ENCODE results near the gene AMOTL1. TPM values are rescaled to one million over a fixed set of nuclear protein-coding genes. Genes with fewer than 3 reads are reported as not detected.

Gene AMOTL1
- total RNA-seq, 1 experiment from 2014 or later, result 32.6 TPM

DNA sequence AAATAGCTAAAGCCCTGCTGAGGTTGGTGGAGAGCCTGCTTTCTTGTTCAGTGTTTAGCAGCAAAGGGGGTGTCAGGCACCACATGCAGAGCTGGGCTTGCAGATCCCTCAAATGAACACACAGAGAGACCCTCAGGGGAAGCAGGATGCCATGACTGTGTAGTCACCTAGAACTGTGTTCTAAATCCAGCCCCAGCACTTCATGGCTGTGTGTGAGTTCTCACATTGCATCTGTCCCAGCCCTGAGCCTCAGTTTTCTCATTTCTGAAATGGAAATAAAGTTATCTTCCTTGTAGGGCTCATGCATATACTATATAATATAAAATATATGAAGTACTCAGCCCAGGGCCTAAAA, 158.1 kb downstream of the AMOTL1 start:
- CTCF ChIA-PET, result no interaction called here
- no peaks in the 10 kb centered on the region for H3K4me1 ChIP-seq (ENCODE audit: insufficient read depth, low read length)
- no peak for ATAC-seq

More for the DNA sequence above, 158.1 kb downstream of the AMOTL1 start:
- Histone ChIP-seq H3K9me3 (ENCODE audit: low read length) (no peaks in the 10 kb centered on the region), H3K27me3 (ENCODE audit: low read length) (no peaks in the 10 kb centered on the region), H3K27ac (ENCODE audit: low read length) (no peak overlapping the region), H3F3A (ENCODE audit: low read length, unreplicated experiment) (no peaks in the 10 kb centered on the region), H4K20me1 (ENCODE audit: low read length) (no peaks in the 10 kb centered on the region), H3K9me2 (replicated peaks; ENCODE audit: low read length) (no peaks in the 10 kb centered on the region), H3K36me3 (ENCODE audit: low read depth, low read length) (no peaks in the 10 kb centered on the region), H3K79me2 (ENCODE audit: low read length) (no peaks in the 10 kb centered on the region), H3K4me3 (ENCODE audit: low read length) (no peak overlapping the region), H3K4me2 (ENCODE audit: low read length) (no peak overlapping the region), H3K9ac (ENCODE audit: low read length) (no peak overlapping the region), H2AFZ (ENCODE audit: low read length) (no peak overlapping the region)
- no peak for DNase-seq
- no TSS peak for BruUV-seq (replicated peaks)
- TF ChIP-seq, protein P1, sequence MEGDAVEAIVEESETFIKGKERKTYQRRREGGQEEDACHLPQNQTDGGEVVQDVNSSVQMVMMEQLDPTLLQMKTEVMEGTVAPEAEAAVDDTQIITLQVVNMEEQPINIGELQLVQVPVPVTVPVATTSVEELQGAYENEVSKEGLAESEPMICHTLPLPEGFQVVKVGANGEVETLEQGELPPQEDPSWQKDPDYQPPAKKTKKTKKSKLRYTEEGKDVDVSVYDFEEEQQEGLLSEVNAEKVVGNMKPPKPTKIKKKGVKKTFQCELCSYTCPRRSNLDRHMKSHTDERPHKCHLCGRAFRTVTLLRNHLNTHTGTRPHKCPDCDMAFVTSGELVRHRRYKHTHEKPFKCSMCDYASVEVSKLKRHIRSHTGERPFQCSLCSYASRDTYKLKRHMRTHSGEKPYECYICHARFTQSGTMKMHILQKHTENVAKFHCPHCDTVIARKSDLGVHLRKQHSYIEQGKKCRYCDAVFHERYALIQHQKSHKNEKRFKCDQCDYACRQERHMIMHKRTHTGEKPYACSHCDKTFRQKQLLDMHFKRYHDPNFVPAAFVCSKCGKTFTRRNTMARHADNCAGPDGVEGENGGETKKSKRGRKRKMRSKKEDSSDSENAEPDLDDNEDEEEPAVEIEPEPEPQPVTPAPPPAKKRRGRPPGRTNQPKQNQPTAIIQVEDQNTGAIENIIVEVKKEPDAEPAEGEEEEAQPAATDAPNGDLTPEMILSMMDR (conservative IDR thresholded peaks at IDR 0.05; ENCODE audit: low read depth, low read length), result no peak
- TF ChIP-seq EZH2 (IDR thresholded peaks at IDR 0.05; ENCODE audit: low read length, unreplicated experiment), result no peak
- no peak for TF ChIP-seq EZH2phosphoT487 (IDR thresholded peaks at IDR 0.05; ENCODE audit: borderline replicate concordance, low read length)
- POLR2A ChIA-PET (ENCODE audit: unreplicated experiment), result no interaction called here
- intact Hi-C loops (cut with micrococcal nuclease), result no loop called here

Other genes starting within 250 kb of the AMOTL1 start
- gene FUT4, start 224.4 kb upstream of the AMOTL1 start, total RNA-seq (2014; rRNA removed), result 2.8 and 4.1 TPM in 2 replicates
- gene PIWIL4, start 201.0 kb upstream of the AMOTL1 start, total RNA-seq (2014; rRNA removed), result 0.15 and 0.17 TPM in 2 replicates
- 56.9 and 63.5 TPM in 2 replicates for gene CWC15, start 205.2 kb downstream of the AMOTL1 start, total RNA-seq (2014; rRNA removed)
- 2.7 and 4.1 TPM in 2 replicates for gene KDM4D, start 205.4 kb downstream of the AMOTL1 start, total RNA-seq (2014; rRNA removed)